GM11168 (cell line): ENCODE measurements around the gene RAB41.
"Not testable (repeated sequence)": the region's sequence is repeated elsewhere in the genome, so short reads cannot be mapped to it uniquely, and the experiment has no call there.

Experiments
- in situ Hi-C: fragments of 300-500 bp; cut with MboI; formaldehyde crosslinking; loops from one replicate; pipeline ENCODE4 v1.12.0; 2022; ENCODE audit warnings: low sequenced_read_pairs; ENCODE audit not compliant: unreplicated experiment

Gene RAB41

DNA sequence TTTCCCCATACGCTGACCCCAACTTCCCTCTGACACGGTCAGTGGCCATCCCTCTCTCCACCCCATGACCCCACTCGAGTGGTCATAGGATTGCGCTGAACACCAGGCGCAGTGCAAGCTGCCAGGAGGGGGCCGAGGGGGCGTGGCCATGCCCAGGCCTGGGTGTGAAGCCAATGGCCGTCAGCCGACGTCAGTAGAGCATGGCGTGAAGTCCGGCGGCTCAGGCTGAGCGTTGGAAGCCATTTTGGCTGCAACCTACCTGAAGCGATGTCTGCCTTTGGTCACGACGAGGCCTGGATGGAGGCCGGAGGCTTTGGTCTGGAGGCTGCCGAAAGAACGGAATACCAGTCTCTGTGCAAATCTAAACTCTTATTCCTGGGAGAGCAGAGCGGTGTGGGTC is at the start of gene RAB41:
Gene RAB41 (plus strand): TSS at position 222 of the 400 bp plus-strand sequence. CDS start 46 bp downstream, at position 268.
- in situ Hi-C loops, result no loop called here

DNA sequence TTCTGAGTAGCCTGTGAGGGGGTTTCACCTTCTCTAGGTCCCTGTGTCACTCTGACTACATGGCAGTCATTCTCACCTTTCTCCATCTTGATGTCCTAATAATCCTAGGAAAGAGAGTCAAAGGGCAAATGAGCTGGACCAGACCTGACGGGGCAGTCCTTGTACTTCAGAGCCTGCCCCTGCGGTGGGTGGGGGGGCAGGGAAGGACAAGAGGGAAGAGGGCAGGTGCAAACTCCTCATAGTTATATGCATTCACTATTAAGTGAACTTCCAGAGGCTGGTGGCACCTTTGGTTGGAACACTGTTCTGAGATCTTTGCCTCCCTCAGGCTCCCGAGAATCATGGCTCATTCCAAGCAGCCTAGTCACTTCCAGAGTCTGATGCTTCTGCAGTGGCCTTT is 47.6 kb upstream of the RAB41 start, which contains the start of gene AWAT1:
Gene AWAT1 (plus strand): TSS at position 301 of the 400 bp plus-strand sequence. CDS start 41 bp downstream, at position 342.
- in situ Hi-C loops, result no loop called here

DNA sequence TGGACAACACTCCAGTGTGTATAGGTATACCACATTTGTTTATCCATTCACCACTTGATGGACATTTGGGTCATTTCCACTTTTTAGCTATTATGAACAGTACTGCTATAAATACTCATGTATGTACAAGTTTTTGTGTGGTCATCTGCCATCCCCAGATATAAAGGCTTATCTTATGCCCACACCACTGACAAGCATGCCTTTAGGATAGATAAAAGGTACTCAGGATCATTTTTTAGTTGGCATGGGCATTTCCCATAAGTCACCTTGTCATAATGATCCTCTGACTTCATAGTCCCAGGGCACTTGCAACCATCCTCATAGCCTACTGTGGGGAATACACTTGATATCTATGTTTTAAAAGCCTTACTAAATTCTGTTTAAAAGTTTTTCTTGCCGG is 41.2 kb upstream of the RAB41 start:
- in situ Hi-C loops, result no loop called here

DNA sequence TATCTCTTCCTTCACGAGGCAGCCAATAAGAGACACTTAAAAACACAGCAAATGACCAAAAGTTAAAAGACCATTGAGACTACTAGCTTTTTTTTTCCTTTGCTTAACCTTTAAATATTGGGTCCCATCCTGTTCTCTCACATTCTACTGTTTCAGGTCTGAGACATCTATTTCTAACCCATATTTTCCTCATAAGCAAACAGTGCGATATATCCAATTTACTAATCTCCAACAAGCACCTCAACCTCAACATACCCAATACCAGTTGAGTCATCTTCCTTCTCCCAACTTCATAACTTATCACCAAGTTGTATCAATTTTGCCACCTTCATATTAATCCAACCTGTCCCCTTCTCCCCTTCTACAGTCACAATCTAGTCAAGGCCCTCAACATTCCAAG is 40.5 kb upstream of the RAB41 start:
- in situ Hi-C loops, result no loop called here

DNA sequence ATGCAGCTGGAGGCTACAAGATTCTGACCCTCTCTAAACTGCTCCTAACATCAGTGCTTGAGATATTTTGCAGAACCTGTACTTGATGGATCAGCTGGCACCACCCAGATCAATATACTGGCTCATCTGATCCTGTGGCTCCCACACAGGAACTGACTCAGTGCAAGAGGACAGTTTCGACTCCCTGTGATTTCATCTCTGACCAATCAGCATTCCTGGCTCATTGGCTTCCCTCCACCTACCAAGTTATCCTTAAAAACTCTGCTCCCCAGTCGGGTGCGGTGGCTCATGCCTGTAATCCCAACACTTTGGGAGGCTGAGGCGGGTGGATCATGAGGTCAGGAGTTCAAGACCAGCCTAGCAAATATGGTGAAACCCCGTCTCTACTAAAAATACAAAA is 38.4 kb upstream of the RAB41 start:
- in situ Hi-C loops, result not testable (repeated sequence)

DNA sequence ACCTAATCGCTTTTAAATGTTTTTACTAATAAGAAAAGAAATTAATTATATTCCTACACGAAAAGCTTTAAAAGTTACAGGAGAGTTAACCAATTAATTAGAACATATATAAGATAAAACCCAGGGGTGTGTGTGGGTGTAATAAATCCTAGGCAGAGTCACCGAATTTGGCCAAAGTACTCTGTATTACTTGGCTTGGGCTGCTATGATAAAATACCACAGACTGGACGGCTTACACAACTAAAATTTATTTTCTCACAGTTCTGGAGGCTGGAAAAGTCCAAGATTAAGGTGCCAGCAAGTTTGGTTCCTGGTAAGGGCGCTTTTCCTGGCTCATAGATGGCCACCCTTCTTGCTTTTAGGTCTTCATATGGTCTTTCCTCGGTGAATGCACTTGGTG is 37.1 kb upstream of the RAB41 start:
- in situ Hi-C loops, result no loop called here

DNA sequence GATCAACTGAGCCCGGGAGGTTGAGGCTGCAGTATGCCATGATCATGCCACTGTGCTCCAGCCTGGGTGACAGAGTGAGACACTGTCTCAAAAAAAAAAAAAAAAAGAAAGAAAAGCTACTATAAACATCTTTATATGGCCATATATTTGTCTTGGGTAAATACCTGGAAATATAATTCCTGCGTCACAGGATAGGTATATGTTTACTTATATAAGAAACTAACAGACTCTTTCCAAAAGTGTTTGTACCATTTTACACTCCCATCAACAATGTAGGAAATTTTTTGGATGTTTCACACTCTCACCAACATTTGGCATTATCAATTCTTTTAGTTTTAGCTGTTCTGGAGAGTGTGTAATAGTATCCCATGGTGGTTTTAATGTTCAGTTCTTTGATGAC is 34.7 kb upstream of the RAB41 start:
- in situ Hi-C loops, result no loop called here

DNA sequence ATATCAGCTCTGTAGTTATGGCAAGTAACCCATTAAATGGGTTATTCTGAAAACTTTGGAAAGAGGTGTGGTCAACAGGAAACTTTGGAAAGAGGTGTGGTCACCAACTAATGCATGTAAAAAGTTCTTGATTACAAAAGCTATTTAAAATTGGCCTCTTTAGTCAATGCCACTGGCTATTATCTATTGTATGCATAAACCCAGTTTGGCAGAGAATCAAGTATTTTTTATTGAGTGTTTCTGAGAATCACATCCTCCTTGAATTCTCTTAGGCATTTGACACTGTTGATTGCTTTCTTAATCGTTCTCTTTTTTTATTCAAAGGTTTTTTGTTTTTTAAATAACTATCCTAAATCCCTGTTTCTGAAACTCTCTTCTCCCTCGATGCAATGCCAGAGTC is 29.5 kb upstream of the RAB41 start:
- in situ Hi-C loops, result no loop called here

DNA sequence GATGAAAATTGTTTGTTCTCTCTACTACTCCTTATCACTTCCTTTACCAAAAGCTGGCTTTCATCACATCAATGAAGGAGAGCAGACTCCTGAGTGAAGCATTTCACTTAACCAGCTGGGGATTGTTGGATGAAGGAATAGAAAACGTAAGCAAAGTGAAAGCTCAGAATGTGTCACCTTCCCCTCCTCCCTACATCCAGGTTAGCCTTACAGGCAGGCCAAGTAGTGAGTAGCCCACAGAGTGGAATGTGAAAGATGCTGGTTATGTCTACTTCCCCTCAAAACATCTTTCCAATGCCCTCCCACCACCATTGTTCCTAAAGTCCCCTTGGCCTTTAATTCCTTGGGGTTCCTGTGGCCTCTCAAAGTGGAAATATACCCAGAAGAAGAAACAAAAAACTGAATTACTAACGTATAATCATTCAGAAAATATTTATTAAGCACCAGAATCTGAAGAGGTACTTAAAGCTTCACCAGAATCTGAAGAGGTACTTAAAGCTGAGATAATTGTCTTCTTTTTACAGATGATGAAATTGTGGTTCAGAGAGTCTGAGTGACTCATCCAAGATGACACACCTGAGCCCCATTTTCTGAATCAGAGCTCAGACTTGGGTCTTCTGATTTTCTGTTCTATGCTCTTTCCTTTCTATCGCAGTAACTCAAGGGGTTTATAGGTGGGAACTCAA is 28.5 kb upstream of the RAB41 start:
- in situ Hi-C loops, result no loop called here

DNA sequence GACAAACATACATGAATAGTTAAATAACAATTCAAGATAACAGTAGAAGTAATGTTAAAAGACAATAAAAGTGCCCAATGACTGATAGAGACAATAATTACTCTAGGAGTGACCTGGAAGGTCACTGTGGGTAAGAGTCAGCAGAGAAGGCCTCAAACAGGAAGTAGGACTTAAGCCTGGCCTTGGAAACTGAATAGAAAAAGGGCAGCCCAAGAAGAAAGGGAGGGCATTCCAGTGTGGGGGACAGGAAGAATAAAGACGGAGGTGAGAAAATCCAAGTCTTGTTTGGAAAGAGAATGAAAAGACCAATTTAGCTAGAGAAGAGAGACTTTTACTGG is 27.9 kb upstream of the RAB41 start:
- in situ Hi-C loops, result no loop called here

DNA sequence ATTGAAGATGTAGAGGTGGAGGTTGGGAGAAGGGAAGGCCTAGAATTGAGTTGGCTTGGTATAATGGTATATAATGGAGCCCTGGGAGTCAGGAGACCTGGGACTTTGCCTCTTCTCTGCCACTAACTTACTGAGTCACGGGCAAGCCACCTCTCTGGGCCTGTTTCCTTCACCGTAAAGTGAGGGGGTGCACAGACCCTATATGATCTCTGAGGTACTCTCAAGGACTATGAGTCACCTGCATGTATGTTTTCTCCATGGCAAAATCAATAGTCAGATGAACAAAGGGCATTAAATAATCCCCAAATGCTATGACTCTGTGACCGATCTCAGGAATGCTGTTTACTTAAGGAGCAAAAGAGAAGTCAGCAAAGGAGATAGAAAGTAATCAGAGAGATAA is 27.1 kb upstream of the RAB41 start:
- in situ Hi-C loops, result no loop called here

DNA sequence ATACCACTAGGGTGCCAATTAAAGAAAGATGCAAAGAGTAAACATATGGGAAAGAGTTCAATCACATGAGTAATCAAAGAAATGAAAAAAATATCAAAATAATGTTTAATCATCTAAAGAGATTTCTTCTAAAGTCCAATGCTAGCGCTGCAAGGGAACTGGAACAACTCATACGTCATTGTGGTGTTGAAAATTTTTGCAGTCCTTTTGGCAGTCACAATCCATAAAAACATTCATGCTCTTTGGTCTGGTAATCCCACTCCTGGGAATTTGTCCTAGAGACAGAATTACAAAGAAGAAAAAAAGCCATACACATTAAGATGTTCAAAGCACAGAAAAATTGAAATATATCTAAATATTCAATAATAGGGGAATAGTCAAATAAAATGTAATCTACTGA is 26.5 kb upstream of the RAB41 start:
- in situ Hi-C loops, result no loop called here

DNA sequence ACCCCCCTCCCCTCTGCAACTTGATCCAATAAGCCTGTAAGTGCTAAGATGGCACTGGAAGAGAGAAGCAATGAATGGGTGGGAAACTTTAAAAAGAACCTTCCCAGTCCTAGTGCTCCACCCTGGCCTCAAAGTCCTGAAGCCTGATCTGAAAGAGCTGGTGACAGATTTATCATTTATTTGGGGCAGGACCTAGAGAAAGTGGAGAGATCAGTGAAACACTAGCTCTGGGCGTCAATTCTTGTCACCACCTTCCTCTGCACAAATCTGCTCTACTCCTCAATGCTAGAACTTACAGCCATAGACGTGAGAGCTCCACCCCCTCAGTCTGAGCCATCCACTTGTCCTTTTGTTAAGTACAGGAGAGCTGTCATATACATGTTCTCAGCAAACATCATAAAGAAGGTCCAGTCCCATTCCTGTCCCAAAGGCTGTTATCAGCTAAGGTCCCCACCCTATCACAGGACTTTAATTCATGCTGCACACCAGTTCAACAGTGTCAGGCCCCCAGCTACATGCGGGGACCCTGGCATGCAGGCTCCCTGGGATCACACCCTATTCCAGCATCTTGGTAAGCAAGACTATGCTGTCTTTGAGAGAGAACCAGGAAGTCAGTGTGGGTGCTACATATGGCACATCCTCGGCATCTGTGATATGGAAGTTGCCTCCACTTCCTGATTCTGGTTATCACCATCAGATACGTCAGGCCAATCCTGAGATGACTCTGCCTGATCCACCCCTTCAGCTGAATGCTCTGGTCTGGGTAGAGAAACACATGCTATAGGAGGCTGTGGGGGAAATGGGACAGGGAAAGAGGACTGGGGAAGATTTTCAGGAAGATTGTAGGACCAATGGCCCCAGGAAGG is 24.3 kb upstream of the RAB41 start:
- in situ Hi-C loops, result no loop called here

DNA sequence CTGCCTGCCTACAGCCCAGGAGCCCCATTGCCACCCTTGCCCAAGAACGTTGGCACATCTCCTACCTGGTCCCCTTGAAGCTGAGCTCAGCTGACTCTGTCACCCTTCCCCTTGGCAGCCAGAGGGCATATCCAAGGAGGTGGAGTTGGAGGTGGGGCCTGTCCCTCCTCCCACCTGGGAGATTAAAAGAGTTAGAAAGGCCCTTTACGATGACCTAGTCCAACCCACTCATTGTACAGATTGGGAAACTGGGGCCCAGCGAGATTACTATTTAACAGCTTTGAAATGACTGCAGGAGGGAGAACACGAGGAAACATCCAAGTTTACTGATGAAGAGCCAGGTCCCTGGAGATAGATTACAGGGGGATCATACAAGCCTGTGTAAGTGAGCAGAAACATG is 21.9 kb upstream of the RAB41 start, which contains the start of gene P2RY4:
Gene P2RY4 (minus strand): TSS at position 101 of the 400 bp plus-strand sequence. CDS start 580 bp downstream, outside the sequence.
- in situ Hi-C loops, result no loop called here

DNA sequence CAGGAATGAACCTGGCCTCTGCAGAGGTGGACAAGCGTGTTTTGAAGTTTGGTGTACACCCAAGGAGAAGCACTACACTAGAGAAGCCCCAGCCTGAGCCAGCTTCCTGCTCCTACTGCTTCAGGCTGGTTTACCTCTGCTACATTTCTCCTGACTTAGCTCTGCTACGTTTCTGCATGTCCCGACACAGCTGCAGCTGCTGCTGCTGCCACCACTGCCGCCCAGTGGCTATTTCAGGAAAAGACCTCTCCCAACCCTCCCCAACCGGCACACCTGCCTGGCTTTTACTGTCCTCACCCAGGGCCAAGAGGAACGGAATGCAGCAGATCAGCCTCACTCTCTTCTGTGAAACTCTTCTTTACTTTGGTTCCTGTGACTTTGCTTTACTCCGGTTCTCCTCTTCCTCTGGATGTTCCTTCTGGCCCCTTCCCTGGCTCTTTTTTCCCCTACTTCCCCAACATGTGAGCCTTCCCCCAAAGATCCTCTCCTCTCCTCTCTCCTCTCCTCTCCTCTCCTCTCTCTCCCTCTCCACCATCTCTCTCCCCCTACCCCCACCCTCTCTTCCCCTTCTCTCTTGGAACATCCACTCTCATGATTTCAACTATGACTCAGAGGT is 18.9 kb upstream of the RAB41 start:
- in situ Hi-C loops, result no loop called here

DNA sequence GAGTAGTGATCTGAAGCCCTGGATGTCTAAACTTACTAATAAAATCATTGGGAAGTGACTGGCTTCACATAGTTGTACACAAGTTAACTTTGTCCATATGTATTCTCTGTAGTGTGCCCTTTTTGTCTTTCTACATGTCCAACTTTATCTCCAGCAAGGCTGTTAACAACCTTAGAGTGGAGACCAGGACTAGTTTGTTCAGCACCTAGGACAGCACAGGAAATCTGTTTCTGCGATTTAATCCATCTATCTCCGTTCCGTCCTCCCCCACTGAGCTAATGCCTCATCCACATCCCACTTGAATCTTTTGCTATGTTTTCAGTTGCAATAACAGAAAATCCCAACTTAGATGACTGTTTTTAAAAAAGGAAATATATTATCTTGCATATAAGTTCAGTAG is 17.2 kb upstream of the RAB41 start:
- in situ Hi-C loops, result no loop called here

DNA sequence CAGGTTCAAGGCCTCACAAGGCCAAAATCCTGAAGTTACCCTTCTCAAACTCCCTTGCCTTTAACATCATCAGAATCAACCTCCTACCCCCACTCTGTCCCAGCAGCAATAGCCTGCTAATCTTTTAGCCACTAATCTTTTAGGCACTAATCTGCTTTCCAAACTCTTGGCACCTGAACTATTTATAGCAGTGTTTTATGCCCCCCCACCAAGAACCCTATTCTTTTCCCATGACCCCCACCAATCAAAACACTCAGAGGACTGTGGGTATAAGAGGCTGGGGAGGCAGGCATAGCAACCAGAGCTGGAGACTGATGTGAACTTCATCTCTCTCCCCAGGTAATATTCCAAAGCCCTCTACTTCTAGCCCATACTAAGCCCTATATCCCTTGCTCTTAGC is 13.9 kb upstream of the RAB41 start, which contains the start of gene ARR3:
Gene ARR3 (plus strand): TSS at position 301 of the 400 bp plus-strand sequence. CDS start 1,052 bp downstream, outside the sequence.
- in situ Hi-C loops, result no loop called here

DNA sequence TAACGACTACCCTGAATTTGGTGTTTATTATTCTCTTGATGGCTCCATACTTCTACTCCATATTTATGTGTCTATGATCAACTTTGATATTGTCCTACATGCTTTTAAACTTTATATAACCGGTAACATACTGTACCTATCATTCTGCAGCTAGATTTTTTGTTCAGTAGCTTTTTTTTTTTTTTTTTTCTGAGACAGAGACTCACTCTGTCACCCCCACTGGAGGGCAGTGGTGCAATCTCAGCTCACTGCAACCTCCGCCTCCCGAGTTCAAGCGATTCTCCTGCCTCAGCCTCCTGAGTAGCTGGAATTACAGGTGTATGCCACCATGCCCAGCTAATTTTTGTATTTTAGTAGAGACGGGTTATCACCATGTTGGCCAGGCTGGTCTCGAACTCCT is 7.9 kb upstream of the RAB41 start:
- in situ Hi-C loops, result not testable (repeated sequence)

DNA sequence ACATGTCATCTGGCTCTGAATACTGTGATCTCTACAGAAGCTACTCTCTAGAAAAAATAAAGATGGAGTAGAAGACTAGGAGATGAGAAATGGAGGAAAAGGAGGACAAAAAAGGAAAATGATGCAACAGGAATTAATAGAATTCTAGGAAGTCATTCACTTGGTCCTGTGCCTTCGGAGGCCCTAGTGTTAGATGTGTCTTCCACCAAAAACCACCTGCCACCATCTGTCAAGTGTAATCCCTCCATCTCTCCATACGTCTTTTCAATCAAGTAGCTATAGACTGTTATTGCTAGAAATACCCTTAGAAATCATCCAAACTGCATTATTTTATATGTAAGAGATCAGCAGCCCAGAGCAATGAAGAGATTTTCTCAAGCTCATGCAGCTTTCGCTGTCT is 2.9 kb upstream of the RAB41 start:
- in situ Hi-C loops, result no loop called here

DNA sequence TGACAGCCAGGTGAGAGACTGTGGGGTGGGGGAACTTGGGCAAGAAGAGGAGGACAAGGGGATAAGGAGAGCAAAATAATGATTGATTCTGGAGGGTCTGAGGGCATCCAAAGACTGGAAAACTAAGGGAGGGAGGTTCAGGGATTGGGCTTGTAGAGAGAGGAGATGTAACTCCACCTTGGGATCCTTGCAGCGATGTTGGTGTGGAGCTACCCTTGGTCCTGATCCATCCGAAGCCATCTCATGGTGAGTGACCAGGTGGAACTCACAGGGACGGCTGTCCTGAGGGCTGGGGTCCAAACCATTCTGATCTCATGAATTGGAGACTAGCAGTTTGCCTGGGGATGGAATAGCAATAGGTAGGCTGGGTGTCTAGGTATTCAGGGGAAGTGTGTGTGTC is 1.4 kb upstream of the RAB41 start:
- in situ Hi-C loops, result no loop called here

DNA sequence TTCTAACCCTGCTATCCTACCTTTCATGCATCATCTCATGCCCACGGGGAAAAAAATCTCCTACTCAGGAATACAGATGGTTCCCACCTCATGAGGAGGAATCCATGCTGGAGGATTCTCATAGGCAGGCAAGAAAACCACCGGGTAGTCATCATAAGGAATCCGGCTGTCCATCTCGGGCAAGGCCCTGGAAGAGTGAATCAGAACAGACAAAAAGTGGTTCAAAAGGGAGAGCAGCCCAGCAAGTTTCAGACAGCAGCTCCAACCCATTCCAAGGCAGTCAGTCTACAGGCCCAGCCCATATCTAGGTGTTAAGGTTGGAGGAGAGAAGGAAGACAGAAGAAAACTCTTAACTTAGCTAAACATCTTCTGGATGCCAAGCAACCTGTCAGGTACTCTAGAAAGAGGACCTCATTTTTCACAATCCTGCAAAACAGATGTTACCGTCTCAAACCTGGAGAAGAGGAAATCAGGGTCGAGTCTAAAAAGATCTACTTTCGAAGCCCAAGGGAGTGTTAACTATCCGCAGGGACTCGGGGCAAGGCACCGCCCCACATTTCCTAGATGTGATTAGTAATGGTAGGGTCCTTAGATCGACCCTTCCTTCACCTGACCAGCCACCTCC is 7.3 kb downstream of the RAB41 start:
- in situ Hi-C loops, result no loop called here
